Middle frontal gyrus (tissue), 1 donor: ENCODE measurements around the gene GDF2.

Source experiments
- DNase-seq: peaks from one replicate; pipeline ENCODE4 v3.0.0-alpha.2; 2015; ENCODE audit warnings: low spot score; ENCODE audit errors: extremely low spot score

Gene GDF2

GRCh38 chr10:47291682-47292081 lies 30.6 kb upstream of the GDF2 start:
- DNase-seq: no peak

GRCh38 chr10:47294057-47294456 lies 28.2 kb upstream of the GDF2 start:
- DNase-seq: no peak

GRCh38 chr10:47294501-47294900 lies 27.8 kb upstream of the GDF2 start:
- no peak for DNase-seq

- DNase-seq: no peak
Measured at GRCh38 chr10:47295411-47295810, 26.8 kb upstream of the GDF2 start.

- no peak for DNase-seq
Measured at GRCh38 chr10:47296156-47296894, 25.9 kb upstream of the GDF2 start.

- DNase-seq: no peak
Measured at GRCh38 chr10:47296941-47297340, 25.3 kb upstream of the GDF2 start.

- no peak for DNase-seq
Measured at GRCh38 chr10:47297866-47298540, 24.3 kb upstream of the GDF2 start.

GRCh38 chr10:47298715-47299114 lies 23.5 kb upstream of the GDF2 start:
- DNase-seq: no peak

GRCh38 chr10:47299611-47300428 lies 22.4 kb upstream of the GDF2 start, which contains the start of gene GDF10:
GDF10 (plus strand) TSS chr10:47300197; CDS start chr10:47300652, 455 bp downstream.
- DNase-seq: no peak

GRCh38 chr10:47300429-47300931 lies 21.8 kb upstream of the GDF2 start:
- DNase-seq: no peak

- no peak for DNase-seq
Measured at GRCh38 chr10:47301833-47302232, 20.4 kb upstream of the GDF2 start.

- DNase-seq: no peak
Measured at GRCh38 chr10:47303105-47303504, 19.1 kb upstream of the GDF2 start.

GRCh38 chr10:47303866-47304265 lies 18.4 kb upstream of the GDF2 start:
- no peak for DNase-seq

- DNase-seq: no peak
Measured at GRCh38 chr10:47305566-47305965, 16.7 kb upstream of the GDF2 start.

- DNase-seq: no peak
Measured at GRCh38 chr10:47306387-47307210, 15.7 kb upstream of the GDF2 start.

- DNase-seq: no peak
Measured at GRCh38 chr10:47307381-47307780, 14.9 kb upstream of the GDF2 start.

- no peak for DNase-seq
Measured at GRCh38 chr10:47308775-47309174, 13.5 kb upstream of the GDF2 start.

GRCh38 chr10:47309408-47310089 lies 12.7 kb upstream of the GDF2 start:
- no peak for DNase-seq

- DNase-seq: no peak
Measured at GRCh38 chr10:47310090-47310505, 12.2 kb upstream of the GDF2 start.

GRCh38 chr10:47311193-47311931 lies 10.9 kb upstream of the GDF2 start:
- no peak for DNase-seq
